HG02973 (cell line): ENCODE measurements around the gene NFIB.

Experiments used
- ATAC-seq: cut with Tn5 transposase; IDR thresholded peaks from one replicate; pipeline ENCODE4 v1.9.1; 2021; ENCODE audit warnings: moderate library complexity; ENCODE audit not compliant: unreplicated experiment

Gene NFIB

DNA sequence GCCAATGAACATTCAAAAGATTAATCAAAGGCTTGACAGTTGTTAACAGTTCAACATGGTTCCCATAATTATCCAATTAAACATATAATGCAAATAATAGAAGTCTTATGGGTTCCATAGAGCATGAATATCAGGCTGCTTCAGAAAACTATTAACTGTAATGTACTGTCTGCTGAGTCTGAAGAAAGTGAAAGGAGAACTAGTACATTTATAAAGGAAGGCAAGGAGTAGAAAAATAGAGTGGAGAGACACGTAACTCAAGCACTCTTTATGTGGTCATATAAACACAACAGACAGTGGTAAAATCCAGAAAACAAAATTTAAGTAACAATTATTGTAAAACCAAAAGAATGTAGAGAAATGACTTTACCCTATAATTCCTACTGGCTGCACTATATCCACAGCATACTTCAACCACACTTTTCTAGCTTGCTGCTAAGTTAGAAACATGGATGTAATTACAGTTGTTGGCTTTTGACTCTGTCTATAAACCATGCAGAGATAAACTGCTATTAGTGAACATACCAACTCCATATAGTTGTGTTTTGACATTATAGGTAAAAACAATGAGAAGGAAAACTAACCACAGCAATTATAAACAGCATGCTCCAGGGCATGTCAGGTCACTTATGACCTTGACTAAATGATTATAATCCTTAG lies 32.7 kb downstream of the NFIB start:
- ATAC-seq = no peak

DNA sequence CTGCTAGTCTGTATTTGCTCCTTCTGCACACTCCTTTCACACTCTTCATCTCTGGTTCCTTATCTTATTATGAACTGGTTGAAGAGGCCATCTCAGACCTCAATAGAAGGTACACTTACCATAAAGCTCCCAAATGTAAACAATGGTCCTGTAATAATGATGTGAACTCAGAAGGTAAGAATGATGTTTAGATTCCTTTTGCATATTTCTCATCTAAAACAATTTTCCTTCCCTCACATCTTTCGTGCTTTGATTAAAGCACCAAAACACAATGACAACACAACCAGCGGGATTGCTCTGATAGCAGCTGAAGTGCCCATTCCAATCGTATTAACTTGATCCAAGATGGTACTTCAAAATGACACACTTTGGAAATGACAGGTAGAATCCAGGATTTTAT lies 34.3 kb downstream of the NFIB start:
- no peak for ATAC-seq

DNA sequence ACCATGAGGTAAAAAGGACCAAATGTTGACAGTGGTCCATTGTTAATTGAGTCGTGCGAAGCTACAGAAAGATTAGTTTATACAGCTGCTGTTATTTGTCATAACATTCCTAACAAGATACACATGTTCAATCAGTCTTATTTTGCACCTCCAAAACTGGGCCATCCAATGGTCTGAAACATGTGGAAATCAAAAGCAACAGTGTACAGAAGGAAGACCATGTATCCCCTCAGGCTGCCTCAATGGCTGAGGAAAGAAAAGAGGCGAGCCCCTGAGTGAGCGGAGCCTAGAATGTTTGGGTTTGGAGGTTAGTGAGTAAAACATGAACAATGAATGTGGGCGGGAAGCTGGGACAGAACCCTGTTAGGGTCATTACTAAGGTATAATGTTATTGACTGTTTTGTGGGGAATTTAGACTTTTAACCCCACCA lies 35.6 kb downstream of the NFIB start:
- ATAC-seq = no peak

DNA sequence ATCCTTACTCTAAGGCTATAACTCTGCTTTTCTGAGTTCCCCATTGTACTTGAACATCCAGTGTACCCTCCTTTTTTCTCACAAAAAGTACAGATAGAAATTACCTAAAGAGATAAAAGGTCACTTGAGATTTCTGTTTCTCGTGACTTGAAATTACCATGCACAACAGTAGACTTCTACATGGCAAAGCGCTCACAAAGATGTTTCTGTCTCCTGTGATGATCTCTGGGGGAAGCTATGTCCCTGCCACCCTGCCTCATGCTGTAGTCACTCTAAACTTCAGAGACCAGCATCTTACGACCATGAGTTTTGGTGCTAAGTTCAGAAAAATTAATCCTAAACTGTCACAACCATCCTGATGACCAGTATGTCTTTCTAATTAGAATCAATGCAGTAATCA lies 36.2 kb downstream of the NFIB start:
- ATAC-seq = no peak

DNA sequence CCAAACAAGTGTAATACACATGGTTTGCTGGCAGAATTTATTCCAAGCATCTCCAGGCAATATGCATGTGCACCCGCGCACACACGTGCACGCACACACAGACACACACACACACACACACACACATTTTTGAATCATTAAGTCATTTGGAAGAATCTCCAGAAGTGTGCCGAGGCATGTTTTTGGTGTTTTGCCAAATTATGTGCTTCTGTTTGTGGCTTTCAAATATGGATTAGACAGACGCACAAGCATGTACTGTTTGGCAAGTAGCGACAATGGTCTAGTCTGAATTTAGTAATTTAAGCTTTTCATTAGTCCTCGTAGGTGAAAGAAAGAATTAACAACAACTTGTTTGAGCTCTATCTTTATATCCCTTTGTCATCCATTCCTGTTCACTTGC lies 36.7 kb downstream of the NFIB start:
- ATAC-seq = no peak

DNA sequence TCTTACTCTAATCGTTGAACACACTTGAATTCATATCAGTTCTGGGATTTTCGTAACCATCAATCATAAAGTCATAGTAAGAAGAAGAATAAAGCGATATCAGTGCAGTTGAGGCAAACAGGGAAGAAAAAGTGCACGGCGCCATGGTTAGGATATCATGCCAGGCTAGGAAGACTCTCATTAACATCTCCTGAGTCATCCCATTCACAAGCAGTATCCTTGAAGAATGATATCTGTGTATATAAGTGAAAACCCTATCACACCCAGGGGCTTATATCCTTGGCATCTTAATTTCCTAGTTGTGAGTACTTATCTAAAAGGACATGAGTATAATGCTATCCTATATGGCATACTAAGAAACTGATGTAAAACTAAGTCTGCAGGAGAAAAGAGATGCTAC lies 38.6 kb downstream of the NFIB start:
- no peak for ATAC-seq

DNA sequence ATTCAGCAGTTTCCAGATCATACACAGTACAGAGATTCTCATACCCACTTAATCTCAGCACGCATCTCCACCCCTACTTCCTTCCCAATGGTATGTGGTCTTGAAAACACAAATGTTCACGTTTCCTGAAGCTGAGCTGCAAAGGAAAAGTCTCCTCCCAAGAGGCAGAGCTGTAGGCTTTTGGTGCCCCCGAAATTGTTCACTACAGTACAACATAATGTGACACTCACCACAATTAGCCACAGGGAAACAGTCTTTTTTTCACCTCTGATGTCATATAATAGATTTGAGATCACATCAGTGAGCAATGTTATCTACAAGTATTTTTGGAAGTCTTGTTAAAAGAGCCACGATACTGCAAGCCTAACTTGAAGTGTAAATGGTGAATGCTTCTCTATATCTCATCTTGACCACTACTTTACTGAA lies 40.2 kb downstream of the NFIB start:
- no peak for ATAC-seq

DNA sequence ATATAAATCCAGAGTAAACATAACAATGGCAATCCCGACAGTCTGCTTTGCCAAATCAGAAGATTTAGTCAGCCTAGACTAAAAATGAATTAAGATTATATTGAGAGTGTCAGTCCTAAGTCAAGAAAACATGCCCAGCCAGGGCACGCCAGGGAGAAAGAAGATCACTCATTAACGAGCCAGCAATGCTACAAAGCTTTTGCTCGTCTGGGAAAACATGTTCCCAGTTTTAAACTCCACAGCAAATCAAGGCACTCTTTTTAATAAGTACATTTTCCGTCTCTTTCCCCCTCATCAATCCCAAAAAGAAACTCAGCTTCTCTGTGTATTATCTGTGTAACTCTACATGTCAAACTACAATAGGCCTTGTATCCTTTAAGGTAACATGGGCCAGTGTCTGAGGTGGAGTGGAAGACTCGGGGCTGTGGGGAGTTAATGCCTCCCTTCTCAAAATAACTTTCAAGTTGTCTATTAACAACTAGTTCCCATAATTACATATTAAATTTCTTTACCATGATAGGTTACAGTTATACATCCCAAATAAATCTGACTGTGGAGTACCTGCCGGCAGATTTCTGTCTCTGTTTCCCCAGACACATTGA lies 40.9 kb downstream of the NFIB start:
- ATAC-seq = no peak

DNA sequence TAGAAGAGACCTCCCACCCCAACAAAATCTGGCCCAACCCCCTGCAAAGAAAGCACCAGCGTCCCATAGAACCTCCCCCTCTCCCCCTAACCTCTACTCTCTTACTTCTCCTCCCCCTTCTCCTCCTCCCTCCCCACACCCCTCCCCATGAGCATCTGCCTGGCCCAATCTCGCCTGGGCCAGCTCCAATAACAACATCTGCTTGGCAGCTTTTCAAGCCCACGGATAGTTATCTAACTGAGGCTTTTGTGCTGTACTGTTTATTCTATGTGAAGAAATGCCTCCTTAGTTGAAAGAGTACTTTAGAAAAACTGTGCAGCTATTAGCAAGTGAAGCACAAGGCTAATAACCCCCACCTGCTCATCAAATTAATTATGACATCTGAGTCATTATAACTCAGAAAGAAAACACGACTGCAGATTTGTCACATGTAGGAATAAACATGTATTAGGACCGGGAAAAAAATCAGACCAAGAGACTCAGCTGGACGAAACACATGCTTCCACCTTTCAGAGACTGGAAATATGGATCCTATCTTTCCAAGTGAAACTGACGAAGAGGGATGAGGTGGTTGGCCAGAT lies 42.8 kb downstream of the NFIB start:
- no peak for ATAC-seq

DNA sequence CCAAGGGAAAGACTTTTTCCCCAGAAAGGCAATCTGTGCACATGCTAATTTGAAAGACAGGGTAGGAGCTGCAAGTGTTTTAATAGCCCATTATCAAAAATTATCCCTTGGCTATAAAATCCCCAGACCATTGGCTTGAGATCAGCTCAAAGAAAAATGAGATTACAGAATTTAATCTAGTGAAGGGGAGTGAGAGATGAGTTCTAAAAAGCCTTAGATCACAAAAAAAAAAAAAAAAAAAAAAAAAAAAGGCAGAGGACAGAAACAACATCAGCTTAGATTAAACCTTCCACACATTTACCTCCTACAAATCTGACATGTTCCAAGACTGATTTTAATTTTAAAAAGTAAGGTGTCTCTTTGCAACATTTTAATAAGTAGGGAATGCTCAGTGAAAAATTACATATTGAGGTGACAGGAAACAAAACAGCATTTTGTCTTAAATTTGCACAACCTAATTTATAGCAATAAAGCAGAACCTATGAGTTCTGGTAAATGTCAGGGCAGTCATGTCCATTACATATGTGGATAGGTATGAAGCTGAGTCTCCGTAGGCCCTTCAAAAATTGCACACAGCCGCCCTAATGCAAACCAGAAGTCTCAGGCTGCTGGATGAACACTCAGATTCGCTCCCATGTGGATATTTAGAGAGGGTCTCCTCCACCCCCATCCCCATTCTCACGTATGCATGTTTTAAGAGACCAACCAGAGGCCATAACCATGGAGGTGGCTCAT lies 43.4 kb downstream of the NFIB start:
- ATAC-seq = no peak

DNA sequence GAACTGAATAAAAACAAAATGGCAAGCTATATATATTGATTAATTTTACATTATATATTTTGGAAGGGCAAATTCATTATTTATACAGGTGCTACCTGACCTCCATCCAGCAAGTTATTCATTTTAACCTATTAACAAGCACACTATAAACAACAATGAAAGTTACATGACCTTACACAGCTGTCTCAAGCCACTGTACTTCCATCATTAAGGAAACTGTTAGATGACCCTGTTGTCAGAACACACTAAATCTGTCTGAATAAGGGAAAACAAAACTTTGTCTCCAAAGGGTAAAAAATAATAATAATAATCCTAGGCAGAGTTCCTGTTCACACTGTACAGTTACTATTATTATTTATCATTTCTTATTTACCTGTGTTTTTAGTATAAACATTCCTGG lies 44.0 kb downstream of the NFIB start:
- ATAC-seq = no peak

DNA sequence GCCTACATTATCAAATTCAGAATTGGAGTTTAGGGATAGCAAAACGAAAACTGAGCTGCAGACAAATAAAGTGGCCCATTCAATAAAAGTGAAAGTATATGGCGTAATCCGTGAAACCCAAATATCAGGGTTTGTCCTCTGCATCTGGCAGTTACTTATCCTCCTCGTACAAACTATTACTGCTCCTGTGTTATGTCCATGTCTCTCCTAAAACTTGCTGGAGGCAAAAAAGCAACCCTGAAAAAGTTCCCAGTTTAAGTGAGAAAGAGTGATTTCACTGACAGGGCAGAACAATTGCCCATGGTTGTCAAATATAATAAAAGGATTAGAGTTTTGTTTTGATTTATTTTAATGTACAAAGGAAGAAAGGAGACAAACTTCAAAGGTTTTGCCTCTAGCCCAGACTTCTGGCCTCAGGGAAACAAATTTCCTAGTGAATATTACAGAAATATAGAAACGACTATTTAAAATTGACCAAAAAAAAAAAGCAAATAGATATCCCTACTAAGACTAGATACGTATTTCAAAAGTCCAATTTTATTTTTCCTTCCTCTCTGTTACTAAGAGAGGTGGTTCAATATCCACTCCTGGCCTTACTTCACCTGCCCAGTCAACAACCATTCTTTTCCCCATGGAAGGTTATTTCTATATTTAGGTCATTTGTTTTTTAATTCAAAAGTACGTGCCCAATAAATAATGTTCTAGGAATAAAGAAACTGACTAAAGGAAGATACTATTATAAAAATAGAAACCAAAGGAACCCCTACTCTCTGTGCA lies 50.0 kb downstream of the NFIB start:
- no peak for ATAC-seq

DNA sequence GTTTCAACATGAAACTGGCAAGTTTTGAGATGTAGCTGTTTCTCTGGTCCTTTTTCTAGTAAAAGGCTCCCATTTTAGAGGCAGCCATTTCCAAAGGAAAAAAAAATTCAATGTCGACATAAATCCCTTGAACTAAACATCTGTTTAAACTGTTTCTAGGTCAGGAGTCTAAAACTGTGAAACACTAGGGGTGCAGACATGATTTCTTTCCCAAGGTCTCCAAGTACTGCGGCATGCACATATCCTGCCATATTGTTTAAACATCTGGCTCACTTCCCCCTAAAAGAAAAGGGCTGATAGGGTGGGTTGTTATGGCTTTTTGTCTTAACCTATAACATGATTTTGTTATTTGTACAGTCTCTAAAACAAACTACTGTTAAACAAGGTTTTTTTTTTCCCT lies 51.1 kb downstream of the NFIB start:
- no peak for ATAC-seq

DNA sequence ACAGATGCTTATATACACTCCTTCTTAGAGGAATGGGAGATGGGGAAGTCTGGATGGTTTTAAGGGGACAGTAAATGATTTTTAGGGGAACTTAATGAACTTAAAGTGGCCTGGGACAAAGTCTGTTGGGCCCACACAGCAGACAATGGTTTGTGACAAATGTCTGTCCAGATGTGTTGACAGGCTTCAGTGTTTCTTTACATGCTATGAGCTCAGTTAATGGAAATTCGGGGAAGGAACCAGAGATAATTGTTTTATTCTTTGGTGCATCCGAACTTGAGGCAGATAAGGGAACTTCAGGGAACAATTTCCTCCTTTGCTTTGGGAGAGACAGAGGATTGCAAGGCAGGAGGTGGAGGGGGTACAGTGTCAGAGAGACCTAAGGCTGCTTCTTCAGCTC lies 52.3 kb downstream of the NFIB start:
- no peak for ATAC-seq

DNA sequence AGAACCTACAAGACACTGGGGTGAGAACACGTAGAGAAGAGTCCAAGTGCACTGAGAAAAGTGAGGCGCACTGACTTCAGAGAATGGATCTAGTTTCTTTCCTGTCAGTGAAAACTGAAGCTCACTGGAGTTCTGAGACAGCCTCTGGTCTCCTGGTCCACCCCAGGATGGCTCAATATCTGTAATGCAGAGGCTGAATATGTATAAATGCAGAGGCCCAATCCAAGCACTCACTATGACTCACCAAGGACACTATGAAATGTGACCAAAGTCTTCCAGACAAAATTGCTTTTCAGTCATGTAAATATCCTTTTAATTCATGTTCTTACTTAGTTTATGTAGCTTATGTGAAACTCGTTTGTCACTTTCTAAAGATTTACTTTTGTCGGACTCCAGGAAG lies 53.8 kb downstream of the NFIB start:
- ATAC-seq = no peak

DNA sequence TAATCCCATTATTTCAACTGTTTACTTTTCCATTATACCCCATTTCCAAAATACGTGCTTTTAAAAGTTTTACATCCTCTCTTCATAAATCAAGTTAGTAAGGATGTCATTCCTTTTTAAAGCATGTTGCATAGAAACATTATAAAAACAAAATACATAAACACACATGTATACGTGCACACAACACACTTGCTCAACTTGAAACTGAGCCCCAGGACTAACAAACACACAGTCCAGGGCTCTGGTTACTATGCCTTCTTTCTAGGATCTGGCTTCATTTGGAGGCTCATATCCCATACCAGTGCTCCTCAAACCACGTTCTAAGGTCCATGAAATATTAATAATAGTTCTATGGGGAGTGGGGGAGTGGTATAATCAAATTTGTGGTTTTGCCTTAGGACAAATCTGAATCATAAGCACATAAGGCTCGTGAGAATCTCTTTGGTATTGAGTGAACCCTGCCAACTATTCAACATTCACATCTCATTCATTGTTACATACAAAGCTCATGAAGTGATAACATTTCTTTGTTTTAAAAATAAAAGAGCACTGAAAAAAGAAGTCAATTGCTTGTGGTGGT lies 55.2 kb downstream of the NFIB start:
- no peak for ATAC-seq

DNA sequence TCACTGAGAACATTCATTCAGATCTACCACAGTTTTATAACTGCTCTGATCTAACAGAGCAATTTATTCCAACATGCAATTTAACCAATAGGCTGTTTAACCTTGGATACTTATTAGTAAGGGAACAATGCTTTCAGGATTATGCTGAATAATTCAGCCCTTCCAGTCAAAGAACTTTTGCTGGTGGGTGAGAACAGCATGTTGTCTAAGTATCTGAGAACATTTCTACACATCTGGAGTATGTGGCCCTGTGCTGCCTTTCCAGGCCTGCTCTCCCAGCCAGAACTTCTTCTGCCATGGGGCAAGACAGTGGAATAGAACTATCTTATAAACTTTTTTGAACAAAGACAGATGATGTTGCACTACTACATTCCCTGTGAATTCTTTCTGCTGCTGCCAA lies 55.8 kb downstream of the NFIB start:
- no peak for ATAC-seq

DNA sequence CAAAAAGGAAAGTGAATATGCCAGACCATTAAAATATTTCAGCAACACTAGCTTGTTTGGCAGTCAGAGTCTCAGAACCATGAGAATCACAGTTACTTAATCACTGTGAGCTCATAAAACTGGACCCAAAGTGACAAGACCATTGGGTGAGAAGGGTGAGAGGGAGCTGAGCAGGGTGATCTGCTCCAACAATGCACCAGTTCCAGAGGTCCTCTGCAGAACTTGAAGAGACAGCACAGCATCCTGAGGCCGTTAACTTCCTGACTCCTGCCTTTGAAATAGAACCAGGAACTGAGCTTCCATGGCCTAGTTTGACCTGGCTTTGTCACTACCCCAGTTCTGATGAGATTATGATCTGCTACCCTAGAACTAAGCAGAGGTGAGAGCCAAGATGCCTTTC lies 57.4 kb downstream of the NFIB start:
- no peak for ATAC-seq

DNA sequence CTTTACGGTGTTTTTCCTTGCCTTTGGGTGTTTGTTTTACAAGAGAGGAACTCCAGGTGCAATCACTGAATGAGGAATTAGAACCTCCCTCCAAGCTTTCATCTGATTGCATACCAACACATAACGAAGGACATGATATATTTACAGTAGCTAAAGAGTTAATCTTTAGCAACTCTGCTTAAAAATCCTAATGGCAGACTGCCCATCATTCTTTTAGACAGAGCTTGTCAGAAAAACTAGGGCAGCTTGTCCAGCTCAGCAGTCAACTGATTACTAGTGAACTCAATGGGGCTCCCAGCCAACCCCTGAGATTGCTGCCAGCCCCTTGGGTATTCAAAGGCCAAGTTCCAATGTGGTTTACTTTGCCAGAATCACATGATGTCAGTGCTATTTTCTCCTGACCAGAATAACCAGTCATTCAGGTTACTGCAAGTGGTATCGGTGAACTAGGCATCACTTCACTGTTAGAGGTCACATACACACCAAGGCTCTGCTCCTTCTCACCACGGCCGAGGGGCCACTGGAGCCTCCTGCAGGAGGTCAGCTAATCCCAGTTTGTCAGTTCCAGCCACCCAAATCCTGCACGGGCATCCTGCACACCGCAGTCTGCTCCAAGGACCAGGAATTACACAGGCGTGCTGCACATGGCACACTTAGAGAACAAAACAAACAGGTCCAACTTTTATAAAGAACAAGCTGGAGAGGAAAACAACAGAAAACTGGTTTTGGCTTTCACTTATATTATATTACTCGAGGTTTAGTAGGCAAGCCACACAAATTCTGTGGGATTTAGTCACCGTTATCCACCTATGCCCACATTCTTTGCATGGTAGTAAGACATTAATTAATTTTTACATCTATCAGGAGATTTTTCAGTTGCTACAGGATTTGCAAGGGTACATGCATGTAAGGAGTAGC lies 62.5 kb downstream of the NFIB start:
- no peak for ATAC-seq

DNA sequence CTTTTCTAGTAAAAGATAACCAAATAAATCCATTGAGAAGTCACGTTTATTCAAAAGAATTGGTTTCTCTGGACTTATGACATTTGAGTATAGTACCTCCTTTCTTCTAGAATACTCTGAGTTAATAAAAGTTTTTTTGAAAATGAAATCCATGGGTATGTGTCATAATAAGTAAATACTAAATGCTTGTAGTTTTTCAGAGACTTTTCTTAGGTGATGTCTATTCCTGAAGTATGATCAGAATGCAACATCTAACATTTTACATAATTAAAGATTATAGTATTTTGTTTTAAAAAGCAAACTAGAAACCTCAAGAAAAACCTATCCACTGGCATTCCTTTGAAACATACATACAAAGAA lies 63.2 kb downstream of the NFIB start:
- no peak for ATAC-seq
